Measurements from ENCODE around the gene HECW1.

HECW1 gene

DNA sequence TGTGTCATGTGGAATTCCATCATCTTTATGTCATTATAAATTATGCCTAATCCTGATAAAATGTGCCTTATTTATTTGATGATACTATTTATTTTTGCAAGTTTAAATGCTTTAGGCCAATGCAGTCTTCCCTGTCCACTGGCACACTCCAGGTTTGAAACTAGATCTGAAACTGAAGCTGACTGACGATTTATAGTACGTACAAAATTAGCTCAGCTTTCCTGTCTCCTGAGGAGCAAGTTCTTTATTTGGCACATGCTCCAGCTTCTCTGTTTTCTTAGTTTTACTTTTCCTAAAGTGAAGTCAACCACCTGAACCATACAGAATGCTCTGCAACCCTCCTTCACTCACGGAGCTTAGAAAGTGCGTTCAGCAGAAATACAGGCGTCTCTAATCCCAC lies 164.1 kb downstream of the HECW1 start:
- no peak for DNase-seq

GRCh38 chr7:43278088-43278644 lies 165.7 kb downstream of the HECW1 start:
- no peak for DNase-seq

DNA sequence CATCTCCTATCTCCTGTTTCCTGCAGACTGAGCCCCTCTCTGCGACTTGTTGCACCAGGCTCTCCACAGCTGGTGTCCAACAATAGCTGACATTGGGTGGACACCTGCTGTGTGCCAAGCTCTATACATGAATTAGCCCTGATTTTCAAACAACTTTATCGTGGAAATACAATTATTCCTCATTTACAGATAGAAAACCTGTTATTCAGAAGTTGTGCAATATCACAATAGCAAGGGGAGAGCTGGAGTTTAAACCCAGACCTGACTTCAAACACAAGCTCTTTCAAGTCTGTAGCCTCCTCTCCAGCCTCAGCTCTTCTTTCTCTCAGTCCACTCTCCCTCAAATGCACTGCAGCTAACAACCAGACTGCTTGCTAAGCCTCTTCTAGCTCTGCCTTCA lies 168.8 kb downstream of the HECW1 start:
- no peak for DNase-seq

DNA sequence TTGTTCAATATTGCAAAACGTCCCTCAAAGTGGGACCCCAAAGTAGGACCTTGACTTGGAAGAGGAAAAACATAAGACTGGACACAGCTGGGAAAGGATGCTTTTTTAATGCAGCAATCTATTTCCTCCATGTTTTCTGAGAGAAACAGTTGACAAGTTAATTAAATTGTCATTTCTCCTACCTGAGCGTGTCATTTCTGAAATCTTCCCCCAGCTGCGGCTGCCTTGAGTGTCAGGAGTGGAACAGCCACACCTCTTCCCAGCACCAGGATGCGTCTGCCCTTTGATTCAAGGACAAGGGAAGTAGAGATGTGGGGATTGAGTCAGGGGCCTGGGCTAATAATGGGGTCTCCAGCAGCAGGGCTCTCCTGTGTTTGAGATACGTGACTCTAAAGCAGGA lies 171.3 kb downstream of the HECW1 start:
- no peak for DNase-seq

- DNase-seq: no peak
These were observed 177.4 kb downstream of the HECW1 start for GRCh38 chr7:43289826-43290225.

GRCh38 chr7:43290978-43291377 lies 178.5 kb downstream of the HECW1 start:
- DNase-seq: no peak

DNA sequence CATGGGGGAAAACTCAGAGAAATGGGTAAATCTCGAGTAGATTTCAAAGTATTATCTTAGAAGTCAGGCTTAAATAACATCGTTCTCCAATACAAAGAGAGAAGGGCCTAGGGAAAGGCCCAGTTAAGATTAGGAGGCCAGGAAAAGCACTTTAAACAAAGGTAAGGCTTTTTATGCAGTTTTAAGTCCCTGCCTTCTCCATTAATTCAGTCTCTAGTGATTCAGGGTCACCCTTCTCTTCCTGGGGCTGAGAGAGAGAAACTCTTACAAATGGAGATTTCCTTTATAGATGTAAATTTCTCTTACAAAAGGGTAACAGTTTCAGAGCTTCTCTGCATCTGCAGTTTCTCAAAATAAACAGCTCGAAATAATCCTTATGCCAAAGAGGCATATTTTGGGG lies 179.3 kb downstream of the HECW1 start:
- DNase-seq: no peak

- no peak for DNase-seq
These were observed 179.9 kb downstream of the HECW1 start for GRCh38 chr7:43292384-43292783.

GRCh38 chr7:43294080-43294630 lies 181.7 kb downstream of the HECW1 start:
- no peak for DNase-seq

GRCh38 chr7:43295429-43295828 lies 183.0 kb downstream of the HECW1 start:
- no peak for DNase-seq

DNA sequence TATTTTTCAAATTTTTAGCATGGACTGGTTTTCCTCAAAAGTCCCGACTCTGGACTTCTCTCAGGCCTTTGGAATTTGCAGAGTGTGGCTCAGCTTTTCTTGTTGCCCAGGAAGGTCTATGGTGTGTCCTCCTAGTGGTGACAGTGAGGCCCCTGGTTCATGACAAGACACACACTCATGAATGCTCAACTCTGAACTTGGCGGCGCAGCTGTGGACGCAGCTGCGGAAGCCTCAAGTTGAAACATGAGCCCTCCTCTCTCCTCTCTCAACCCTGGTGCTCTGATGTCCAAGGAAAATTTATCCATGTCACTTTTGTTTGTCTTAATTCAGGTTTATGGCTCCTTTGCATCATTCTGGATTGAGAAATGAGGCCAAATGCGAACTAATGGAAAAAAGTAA lies 183.9 kb downstream of the HECW1 start:
- no peak for DNase-seq

DNA sequence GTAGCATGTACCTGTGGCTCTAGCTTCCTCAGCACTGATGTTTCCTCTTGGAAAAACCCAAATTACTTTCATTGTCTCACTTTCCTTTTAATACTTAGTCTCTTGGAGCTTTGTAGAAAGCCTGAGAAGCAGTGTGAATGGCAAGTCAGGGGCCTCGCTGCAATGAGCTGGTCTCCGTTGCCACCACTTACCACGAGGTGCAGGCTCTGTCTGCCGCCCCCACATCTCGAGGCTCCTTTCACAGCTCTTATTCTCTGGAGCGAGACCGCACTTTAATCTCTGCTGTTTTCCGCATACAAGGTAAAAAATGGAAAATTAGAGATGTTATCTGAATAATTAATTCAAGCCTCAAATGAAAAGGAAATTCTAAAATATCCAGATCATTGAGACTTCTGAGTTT lies 186.2 kb downstream of the HECW1 start:
- DNase-seq: no peak

DNA sequence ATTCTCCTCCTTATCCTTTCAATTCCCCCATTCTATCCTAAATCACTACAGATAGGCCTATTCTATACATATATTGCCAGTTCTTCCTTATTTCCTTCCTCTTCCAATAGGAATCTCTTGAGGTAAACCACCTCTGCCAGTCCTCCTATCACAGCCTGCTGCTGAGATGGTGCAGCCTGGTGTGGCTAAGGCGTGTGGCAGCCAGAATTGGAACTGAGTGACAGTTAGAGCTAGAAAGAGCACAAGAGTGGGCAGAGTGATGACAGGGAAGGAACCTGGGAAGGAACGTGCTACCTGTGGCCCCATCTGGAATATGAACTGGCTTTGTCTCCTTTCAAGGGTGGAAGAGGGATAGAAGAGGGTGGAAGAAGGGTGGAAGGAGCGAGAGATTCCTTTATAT lies 187.7 kb downstream of the HECW1 start:
- DNase-seq: no peak

GRCh38 chr7:43302211-43302711 lies 189.8 kb downstream of the HECW1 start:
- DNase-seq: no peak

- DNase-seq: no peak
These were observed 190.5 kb downstream of the HECW1 start for GRCh38 chr7:43302773-43303460.

DNA sequence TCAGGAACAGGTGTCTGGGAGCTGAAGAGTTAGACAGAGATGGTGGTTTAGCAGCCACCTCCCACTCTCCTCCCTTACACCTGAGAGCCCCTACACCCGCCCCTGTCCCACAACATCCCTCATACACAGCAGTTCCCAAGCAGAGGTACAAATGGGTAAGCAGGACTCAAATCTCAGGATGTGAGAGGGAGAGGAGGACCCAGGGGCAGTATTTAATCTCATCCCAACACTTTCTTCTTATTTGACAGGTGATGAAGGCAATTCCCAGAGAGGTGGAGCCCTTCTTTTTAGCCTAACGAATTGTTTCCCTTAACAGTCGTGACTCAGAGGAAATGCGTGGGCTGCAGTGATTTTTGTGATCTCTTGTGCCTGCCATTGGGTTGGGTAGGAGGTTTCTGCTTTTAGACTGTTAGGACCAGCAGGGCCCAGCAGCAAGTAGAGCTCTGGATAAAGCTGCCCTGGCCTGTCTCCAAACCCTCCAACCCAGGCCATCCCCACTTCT lies 191.3 kb downstream of the HECW1 start:
- DNase-seq: no peak

DNA sequence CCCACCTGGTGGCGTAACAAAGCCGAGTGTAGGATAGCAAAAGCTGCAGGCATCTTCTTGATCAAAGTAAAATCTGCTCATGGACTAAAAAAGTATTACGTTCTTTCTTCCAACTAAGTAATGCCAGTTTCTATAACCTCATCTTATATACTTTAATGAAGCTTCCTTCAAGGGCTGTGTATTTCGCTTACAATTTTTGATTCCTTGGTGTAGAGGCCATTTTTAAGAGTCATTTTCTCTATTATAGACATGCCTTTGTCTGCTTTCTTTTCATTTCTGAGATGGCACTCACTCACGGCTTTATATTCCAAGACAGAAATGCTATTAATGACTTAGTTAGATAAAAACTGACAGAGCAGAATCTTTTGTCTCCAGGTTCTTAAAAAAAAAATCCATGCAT lies 194.0 kb downstream of the HECW1 start:
- DNase-seq: no peak

DNA sequence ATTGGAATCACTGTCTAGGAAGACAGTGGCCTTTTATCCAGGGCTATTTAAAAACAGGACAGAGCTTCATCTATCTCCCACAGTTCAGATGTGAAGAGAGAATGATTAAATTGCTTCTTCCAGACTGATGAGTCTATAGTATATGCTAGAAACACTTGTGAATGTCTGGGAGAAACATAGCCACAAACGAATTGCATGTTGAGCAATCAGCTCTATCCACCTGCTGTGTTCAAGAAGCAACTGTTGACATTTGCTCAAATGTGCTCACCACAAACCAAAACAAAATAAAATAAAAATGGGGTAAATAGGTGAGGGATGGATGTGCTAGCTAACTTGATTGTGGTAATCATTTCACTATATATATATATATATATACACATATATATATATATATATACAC lies 195.1 kb downstream of the HECW1 start:
- DNase-seq: no peak

GRCh38 chr7:43308913-43309705 lies 196.7 kb downstream of the HECW1 start:
- no peak for DNase-seq

DNA sequence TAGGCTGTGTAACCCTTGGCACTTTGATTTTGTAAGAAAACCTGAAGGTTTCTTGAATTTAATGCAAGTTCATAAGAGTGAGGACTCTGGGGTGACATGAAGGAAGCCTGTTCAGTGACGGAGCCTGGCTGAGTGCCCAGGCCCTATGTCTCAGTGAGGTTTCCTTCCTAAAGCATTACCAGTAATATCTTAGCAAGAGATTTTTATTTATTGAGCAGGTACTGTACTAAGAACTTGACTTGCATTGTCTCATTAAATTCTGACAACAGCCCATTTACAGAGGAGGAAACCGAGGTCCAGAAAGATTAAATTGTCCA lies 197.2 kb downstream of the HECW1 start:
- no peak for DNase-seq

DNA sequence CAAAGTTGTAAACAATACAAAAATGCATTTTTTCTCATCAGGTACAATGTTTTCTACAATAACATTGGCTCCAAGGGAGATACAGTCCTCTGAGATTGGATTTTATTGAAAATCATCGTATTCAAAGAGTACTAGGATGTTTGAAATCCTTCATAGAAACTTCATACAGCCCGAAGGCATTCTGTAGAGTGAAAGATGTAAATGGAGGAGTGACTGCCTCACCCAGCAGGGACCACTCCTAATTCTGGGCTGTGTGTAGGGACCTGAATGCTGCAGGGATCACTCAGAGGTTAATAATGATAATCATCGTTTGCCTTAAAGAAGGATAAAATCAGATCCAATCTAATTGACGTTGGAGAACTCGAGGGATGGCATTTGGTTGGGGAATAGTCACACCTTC lies 198.6 kb downstream of the HECW1 start:
- DNase-seq: no peak

- DNase-seq: no peak
These were observed 199.2 kb downstream of the HECW1 start for GRCh38 chr7:43311694-43312093.

DNA sequence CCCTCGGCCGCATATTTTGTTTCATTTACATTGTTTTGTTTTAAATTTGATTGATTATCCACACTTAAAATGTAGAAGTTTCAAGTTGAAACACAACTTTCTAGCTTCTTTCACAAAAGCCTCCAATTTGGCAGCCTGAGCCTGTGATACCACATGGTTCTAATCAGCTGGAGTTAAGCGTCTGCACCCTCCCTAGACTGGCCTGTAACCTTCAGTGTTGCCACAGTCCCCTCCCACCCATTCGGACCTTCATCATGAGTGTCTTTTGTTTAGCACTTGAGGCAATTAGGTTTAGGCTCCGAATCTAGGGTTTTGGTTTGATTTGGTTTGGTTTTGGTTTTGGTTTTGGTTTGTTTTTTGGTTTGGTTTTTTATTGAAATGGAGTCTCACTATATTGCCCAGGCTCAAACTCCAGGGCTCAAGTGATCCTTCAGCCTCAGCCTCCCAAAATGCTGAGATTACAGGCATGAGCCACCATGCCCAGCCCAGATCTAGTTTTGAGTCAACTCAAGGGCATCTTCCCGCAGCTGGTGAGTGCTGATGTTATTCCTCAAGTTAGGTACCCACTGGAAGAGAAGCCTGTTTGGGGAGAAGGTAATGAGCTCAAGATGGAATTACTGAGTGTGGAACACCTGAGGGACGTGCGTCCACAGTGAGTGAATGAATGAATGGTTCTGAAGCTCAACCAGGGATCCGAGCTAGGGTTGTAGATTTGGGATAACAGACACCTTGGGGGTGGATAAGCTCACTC lies 201.4 kb downstream of the HECW1 start:
- no peak for DNase-seq
